HG03460 (cell line): ENCODE measurements around the gene TMEM232.
"Not testable (repeated sequence)": the region's sequence is repeated elsewhere in the genome, so short reads cannot be mapped to it uniquely, and the experiment has no call there.

Experiments
- ATAC-seq: cut with Tn5 transposase; IDR thresholded peaks from one replicate; pipeline ENCODE4 v1.9.1; 2021; ENCODE audit not compliant: unreplicated experiment

The TMEM232 gene

GRCh38 chr5:110707260-110707844 is 19.1 kb downstream of the TMEM232 start:
- no peak for ATAC-seq

GRCh38 chr5:110705349-110705748 is 21.1 kb downstream of the TMEM232 start:
- no peak for ATAC-seq

DNA sequence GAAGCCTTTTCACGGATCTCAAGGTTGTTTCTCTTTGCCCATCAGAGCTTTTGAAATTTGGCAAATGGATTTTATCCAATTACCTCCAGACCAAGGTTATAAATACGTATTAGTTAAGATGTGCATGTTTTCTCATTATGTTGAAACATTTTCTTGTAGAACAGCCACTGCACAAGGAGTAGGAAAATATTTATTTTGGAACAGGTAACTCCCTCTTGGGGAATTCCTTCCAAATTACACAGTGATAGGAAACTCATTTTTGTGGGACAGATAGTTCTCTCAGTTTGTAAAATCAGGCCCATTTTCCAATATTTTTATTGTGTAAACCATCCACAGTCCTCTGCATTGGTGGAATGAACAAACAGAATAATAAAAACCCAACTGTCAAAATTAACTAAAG is 23.0 kb downstream of the TMEM232 start:
- ATAC-seq, result no peak

- ATAC-seq, result no peak
Observed at GRCh38 chr5:110702704-110703103, 23.8 kb downstream of the TMEM232 start.

DNA sequence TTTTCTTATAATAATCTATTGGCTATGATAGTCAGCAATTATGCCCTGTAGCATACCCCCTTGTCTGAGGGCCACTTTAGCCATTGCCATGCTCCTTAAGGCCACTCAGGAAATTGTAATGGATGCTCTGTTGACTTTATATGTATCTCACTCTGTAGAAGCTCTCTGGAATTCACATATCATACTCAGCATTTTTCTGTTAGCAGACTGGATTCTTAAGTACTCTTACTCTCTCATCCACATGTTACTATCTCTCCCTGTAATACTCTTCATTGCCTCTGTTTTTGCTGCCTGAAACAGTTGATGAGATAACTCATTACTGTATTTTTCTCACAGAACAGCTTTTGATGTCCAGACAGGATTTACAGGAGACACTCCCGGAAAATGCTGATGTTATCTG is 24.2 kb downstream of the TMEM232 start:
- ATAC-seq, result no peak

- not testable (repeated sequence) for ATAC-seq
Observed at GRCh38 chr5:110692669-110693068, 33.8 kb downstream of the TMEM232 start.

DNA sequence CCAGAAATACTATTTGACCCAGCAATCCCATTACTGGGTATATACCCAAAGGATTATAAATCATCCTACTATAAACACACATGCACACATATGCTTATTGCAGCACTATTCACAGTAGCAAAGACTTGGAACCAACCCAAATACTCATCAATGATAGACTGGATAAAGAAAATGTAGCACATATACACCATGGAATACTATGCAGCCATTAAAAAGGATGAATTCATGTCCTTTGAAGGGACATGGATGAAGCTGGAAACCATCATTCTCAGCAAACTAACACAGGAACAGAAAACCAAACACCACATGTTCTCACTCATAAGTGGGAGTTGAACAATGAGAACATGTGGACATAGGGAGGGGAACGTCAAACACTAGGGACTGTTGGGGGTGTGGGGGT is 35.9 kb downstream of the TMEM232 start:
- ATAC-seq, result not testable (repeated sequence)

- ATAC-seq, result no peak
Observed at GRCh38 chr5:110687485-110687884, 39.0 kb downstream of the TMEM232 start.

DNA sequence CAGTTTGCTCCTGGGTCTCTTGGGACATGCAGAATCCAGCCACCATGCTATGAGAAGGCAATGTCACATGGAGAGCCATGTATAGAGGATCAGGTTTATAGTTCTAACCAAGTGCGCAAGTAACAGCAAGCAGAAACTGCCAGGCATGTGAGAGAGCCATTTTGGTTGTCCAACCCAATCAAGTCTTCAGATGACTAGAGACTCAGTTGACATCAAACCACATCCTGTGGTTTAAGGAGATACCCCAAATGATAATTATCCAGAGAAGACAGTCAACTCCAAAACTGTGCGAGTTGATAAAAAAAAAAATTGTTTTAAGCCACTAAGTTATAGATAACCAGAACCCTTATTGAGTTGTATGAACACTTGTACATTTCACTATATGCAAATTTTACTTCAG is 40.2 kb downstream of the TMEM232 start:
- ATAC-seq, result no peak

- no peak for ATAC-seq
Observed at GRCh38 chr5:110681953-110682352, 44.5 kb downstream of the TMEM232 start.

- ATAC-seq, result no peak
Observed at GRCh38 chr5:110681109-110681508, 45.4 kb downstream of the TMEM232 start.

GRCh38 chr5:110676554-110676953 is 49.9 kb downstream of the TMEM232 start:
- ATAC-seq, result not testable (repeated sequence)

DNA sequence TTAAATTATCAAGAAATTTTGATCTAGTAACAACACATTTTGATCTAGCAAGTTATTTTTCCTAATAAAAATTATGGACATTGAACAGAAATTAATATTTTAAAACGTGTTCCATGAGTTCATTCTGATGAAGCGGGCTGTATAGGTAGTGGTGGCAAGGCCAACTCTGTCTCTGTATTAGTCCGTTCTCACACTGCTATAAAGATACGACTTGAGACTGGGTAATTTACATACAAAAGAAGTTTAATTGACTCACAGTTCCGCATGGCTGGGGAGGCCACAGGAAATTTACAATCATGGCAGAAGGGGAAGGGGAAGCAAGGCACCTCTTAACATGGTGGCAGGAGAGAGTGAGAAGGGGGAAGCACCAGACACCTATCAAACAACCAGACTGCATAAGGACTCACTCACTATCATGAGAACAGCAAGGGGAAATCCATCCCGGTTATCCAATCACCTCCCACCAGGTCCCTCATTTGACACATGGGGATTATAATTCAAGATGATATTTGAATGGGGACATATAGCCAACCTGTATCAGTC is 61.2 kb downstream of the TMEM232 start:
- no peak for ATAC-seq

GRCh38 chr5:110663525-110663924 is 62.9 kb downstream of the TMEM232 start:
- ATAC-seq, result peak; percentile 77

- ATAC-seq, result no peak
Observed at GRCh38 chr5:110658006-110658405, 68.5 kb downstream of the TMEM232 start.

- no peak for ATAC-seq
Observed at GRCh38 chr5:110653231-110653970, 73.1 kb downstream of the TMEM232 start.

DNA sequence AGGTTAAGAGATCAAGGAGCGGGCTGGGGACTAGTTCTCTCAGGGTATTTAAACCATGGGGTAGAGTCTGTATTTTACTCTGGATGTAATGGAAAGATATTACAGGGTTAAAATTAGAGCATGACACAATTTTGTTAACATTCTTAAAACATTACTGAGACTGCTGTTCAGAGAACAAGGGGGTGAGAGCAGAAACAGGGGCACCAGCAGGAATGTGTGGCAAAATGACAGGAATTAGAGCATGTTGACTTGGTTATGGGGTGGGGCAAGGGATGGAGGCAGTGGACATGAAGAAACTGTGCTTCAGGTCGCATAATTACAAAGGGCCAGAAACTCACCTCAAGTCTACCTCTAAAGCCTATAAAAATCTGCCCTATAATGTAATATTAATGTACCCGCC is 75.0 kb downstream of the TMEM232 start:
- ATAC-seq, result no peak

DNA sequence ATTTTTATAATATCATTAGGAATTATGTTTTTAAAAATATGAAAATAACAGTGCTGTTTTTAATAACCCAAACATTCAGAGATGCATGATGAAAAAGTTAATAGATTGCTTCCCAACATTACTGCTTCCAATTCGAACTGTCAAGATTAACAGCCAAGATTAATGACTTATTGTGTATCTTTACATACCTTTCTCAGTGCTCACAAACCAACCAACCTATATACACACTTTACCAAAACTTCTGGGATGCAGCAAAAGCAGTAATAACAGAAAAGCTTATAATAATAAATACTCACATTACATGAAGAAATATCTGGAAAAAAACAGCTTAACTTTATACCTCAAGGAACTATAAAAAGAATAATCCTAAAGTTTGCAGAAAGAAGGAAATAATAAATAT is 82.1 kb downstream of the TMEM232 start:
- no peak for ATAC-seq

GRCh38 chr5:110638970-110639902 is 87.2 kb downstream of the TMEM232 start:
- no peak for ATAC-seq

DNA sequence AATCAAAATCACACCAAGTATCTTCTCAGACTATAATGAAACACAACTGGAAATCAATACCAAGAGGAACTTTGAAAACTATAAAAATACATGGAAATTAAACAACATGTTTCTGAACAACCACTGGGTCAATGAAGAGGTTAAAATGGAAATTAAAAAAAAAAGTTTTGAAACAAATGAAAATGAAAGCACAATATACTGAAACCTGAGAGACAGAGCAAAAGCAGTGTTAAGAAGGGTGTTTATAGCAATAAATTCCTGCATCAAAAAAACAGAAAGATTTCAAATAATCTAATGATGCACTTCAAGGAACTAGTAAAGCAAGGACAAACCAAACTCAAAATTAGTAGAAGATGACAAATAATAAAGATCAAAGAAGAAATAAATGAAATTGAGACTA is 92.0 kb downstream of the TMEM232 start:
- ATAC-seq, result no peak

DNA sequence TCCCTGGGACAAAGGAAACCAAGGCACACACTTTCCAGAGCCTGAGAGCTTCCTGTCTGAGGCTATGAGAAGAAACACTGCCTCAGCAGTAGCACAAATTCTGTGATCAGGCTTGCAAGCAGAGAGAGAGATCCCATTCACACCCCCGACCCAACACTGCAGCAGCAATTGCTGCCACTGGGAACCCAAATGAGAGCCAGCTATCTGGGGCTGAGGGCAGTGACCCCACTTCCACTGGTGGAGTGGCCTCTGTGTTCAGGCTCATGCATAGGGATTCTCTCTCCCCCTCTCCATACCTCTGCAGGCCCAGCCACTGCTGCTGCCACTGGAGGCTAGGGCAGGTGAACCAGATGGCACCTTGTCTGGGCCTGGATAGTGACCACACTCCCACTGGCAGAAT is 95.2 kb downstream of the TMEM232 start:
- ATAC-seq, result no peak
